Stimulated activated CD8-positive, alpha-beta memory T cell treated with anti-CD3 and anti-CD28 coated beads, Interleukin-15, amount 100 ng/mL, for 4 hours (primary cell): ENCODE results near the gene SMC6.

Experiments used
- DNase-seq, 2 donors: peaks; one replicate each; pipeline ENCODE4 v3.0.0-alpha.2; 2020; ENCODE audit warnings: low read depth in 2 of 2

SMC6 gene

DNA sequence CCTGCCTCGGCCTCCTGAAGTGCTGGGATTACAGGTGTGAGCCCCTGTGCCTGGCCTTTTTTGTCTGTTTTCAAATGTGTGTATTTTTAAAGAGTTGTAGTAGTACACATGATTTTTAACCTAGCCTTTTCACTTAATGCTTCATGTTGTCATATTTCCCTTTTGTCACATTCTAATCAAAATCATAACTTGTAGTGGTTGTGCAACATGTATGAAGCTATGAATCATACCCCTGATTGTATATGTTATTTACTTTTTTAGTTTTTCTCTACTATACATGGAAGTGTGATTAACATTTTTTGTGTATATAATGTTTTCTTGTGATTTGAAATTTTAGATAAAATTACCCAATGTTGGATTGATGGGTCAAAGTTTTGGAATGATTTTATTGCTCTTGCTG is 8.8 kb upstream of the SMC6 start:
- DNase-seq: no peak

DNA sequence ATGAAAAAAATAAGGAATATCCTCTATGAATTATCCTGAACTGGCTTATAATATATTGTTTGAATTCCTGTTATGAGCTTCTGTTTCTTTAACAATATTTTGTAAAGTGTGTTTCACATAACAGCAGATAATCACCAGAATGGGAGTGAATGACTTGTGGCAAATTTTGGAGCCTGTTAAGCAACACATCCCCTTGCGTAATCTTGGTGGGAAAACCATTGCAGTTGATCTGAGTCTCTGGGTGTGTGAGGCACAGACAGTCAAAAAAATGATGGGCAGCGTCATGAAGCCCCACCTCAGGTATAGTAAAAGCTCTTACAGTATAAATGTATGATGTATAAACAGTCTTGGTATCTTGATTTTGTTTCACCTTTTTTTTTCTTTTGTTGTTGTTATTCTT is 6.2 kb upstream of the SMC6 start:
- no peak for DNase-seq

DNA sequence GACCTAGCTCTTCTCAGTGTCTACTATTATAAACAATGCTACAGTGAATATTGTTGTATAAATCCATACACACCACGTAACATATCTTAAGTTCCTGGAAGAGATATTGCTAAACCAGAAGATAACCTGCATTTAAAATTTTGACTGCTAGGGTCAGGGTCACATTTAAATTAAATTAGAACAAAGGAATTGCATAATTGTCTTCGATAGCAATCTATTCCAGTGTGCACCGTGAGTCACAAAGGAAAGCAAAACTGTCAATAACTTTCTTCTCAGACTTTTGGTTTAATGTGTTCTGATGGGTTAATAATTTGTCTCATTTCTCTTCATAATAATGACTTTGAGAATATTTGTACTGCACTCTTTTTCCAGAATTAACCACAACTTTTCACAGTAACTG is 4.5 kb upstream of the SMC6 start:
- DNase-seq: no peak

DNA sequence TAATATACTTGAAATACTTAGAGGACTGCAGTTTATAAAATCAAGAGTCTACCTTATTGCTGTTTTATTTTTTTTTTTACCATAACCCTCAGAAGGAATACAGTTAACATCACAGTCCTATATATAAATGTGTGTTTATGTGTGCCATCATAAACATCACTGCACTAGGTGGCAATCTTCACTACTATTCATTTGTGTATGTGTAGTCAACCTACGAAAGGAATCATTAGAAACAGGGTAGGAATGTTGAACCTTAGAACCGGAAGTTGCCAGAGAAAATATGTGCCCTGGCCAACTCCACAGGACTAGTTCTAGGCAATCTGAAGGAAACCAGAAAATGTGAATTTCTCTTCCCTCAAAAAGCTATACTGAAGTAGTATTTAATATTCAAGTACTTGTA is 3.7 kb upstream of the SMC6 start:
- DNase-seq: no peak

DNA sequence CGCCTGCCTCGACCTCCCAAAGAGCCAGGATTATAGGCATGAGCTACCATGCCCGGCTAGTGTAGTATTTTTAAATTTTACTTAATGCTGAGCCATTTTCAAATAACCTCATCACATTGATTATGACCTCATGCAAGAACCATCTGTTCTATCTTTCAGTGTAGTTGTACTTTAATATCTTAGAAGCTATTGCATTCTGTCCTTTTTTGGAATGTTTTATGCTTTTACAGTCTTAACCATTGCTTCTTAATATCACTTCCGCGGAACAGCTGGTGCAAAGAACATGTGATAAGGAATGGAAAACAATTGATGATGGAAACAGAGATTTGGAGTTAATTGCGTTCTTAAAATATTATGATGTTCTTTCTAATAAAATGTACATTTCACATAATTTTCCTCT is 3.1 kb upstream of the SMC6 start:
- DNase-seq: no peak

DNA sequence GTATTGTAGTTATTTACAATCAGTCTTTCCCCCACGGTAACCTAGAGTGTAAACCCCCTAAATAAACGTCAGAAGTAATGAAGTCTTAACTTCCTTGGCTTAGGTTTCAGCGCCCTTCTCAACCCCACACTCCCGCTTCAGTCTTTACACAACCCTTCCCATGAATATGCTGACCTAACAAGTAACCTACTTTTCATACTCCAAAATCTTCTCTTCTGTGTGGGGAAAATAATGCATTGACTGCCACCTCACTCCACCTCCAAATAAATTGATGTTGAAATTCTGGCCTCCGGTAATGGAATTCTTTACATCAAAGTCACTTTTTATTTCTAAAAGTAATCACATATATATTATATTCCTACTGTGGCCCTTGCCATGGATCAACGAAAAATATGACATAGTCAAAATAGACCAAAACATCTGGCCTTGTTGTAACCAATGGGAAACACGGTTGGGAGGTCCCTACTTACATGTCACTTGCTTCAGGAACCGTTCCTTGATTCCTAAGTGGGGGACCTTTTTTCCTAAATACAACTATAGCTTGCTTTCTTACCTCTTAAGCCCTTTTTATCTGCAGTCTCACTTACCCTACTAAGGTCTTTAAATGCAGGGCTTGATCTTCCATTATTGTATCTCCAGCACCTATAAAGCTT is 1.3 kb upstream of the SMC6 start:
- no peak for DNase-seq

DNA sequence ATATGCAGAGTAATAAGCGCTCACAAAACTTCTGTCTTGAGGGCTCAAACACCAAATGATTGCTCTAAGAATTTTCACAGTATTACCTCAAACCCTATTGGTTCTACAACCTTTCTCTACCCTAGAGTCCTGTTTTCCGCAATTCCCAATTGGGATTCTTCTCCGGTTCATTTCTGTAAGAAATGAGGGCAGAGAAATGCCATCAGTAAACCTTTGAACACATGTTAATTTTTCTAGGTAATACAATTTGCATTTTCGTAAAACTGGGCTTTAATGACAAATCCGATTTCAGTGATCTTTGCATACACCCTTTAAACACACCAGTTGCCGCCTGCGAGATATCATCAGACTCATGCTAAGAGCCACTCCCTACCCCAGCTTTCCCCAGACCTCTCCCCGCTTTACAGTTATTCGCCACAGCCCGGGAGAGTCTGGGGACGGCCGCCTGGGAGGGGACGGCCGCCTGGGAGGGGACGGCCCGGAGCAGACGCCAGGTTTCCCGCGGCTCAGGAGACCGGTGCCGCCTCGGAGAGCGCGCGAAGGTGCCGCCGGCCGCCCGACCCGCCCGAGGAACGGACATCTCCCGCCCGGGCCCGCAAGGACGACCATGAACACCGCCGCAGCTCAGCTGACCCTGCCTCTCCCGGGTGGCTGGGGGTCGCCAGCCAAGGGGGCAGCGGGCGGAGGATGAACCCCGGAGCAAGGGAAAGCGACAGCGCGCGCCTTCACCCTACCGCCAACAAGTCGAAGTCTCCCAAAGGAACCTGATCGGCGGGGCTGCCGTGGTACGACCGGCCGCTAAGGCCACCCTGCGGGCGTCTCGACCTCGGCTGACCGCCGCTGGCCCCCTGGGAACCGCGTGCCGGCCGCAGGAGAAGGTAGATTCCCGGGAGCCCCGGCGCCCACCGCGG is 463 bp downstream of the SMC6 start:
- DNase-seq: peak; percentile 0 to 23

DNA sequence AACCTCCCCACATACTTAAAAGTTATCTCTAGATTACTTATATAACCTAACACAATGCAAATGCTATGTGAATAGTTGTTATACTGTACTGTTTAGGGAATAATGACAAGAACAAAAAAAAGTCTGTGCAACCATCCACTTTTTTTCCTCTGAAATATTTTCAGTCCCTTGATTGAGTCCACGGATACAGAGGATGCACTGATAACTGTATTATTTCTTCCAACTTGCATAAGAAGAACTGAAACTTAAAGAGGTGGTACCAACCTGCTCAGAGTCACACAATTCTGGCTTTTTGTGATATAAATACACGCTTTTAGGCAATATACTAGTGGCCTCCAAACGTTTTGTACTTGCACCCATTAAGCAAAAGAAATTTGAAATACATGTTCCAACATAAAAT is 1.4 kb downstream of the SMC6 start:
- DNase-seq: no peak

DNA sequence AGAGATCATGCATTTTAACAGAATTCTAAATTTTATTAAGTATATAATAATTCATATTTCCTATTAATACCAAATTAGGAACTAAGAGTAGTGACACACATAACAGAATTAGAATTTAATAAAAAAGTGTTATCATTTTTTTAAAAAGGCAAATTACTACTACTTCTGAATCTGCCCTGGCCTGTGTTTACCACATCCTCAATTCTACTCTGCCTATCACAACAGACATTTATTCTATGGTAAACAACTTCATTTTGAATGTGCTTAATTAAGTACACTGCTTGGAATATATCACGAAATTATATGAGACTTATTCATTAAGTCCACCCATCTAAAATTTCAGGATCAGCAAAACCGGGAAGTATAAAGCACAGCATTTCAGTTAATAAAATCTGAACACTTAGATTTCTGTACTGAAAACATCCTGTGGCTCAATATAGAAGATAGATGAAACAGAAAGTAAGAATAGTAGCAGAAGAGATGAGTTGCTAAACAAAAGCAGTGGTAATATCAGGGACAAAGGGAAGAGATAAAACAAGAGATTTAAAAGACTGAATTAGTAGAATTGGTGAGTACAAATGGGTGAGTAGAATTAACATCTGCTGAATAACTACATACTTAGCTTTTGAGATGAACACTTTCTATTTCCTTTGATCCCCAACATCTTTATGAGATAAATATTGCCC is 3.7 kb downstream of the SMC6 start:
- no peak for DNase-seq

DNA sequence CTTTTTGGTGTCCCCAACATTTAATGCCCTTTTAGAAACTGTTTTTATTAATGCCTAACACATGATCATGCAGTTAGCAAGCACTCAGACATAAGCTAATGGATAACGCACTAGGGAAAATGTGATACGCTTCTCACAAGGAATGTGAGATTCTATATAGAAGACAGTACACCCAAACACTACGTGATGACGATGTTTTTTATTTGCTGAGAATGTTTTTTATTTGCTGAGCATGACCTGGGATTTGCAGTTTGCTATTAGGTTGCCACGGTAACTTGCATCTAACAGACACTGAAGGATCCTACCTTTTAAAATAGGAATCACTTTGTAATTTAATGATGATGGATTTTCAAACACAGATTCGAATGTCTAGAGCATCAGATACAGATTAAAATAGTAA is 4.9 kb downstream of the SMC6 start:
- DNase-seq: no peak

DNA sequence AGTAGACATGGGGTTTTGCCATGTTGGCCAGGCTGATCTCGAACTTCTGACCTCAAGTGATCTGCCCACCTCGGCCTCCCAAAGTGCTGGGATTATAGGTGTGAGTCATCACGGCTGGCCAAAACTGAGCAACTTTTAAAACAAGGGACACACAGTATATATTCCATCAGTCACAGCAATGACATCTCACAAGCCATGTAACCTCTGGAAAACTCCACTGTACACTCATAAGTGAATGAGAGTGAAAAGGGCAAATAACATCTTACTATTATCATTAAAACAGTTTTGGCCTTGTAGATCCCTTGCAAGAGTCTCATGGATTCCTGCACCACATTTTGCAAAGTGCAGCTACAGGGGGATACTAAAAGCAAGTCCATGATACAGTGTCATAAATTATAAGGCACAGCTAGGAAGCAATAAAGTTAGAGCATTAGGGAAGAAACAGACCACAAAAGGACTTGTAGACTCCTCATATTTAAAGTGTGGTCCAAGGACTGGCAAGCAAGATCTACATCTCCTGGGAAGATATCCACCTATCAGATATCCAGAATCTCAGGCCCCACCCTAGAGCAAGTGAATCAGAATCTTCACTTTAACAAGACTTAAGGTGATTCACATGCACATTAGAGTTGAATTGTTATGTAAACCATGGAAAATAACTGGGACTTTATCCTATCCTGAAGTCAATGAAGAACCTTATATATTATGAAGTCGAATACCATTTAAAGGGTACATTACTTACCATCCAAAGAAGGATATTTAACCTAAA is 5.7 kb downstream of the SMC6 start:
- DNase-seq: no peak

DNA sequence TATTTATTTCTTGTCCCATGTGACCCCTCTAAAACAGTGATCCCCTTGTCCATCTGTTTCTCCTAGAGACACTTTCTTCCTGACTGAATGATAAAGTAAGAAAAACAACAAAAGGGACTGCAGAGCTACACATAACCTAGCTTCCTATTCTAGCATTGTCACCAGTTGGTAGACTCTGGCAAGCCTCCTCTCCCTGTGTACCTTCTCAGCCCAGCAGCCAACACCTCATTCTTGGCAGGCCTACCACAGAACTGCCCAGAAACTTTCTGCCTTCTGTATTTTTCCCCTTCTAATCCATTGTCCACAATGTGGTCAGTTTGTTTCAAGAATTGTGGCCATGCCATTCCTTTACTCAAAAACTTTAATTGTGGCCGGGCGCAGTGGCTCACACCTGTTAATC is 13.4 kb downstream of the SMC6 start:
- no peak for DNase-seq

DNA sequence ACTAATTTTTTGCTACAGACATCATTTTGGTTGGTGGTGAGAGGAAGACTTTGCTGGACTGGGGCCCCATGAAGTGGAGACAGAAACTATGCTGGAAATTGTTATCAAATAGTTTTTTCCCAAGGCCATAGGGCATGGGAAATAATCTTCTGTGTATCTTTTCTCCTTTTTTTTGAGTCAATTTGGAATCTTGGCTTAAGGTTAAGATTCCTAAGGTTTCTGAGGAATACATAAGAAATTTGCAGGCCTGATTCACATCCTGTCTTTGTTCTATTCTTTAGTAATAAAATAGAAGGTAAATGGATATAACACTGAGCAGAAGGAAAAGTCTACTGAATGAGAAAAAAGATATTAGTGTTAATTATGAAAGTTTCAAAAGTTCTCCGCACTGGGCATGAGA is 16.6 kb downstream of the SMC6 start:
- DNase-seq: no peak

DNA sequence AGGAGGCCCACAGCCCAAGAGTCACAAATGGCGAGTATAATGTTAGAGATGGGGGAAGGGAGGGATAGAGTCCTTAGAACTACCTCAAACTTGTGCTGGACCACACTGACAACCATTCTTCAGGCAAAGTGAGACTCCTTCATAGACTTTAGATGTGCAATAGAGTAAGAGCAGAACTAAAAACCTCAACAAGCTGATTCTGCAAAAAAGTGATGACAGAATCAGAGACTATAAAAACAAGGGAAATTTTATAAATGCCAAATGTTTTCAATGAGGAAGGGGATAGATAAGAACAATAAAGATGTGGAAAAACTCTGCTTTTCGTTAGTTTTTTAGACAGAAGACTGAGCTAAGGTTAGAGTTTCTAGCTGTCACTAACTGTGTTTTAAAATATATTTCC is 17.7 kb downstream of the SMC6 start:
- no peak for DNase-seq

DNA sequence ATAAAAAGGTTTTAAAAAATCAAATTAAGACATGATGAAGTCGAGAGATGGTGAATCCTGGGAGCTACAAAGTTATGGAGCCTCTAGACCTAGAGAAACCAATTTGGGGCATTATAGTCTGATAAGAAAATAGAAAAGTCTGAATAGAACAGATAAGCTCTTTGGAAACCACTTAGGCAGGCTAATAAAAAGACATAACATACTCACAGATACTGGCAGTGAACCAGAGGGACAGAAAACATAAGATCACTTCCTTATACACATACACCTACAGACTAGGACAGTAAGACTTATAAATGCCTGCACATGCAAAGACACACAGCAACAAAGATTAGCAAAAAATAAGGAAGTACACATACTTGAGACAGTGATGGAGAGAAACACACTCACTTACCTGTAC is 20.0 kb downstream of the SMC6 start:
- DNase-seq: no peak

DNA sequence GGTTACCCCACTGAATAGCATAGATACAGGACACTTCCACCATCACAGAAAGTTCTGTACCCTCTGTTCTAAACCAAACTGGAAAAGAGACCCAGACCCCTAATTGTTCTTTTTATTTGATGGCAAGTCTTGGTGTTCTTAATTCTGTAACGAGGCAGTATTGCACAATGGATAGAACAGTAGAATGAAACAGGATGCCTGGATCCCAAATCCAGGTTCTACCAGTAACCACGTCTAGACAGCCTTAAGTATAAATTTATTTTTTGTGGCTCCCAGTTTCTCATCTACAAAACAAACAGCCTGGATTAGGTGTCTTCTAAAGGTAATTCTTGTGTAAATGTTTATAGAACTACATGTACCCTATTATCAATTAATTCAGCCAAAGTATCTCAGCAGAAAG is 23.7 kb downstream of the SMC6 start:
- no peak for DNase-seq

DNA sequence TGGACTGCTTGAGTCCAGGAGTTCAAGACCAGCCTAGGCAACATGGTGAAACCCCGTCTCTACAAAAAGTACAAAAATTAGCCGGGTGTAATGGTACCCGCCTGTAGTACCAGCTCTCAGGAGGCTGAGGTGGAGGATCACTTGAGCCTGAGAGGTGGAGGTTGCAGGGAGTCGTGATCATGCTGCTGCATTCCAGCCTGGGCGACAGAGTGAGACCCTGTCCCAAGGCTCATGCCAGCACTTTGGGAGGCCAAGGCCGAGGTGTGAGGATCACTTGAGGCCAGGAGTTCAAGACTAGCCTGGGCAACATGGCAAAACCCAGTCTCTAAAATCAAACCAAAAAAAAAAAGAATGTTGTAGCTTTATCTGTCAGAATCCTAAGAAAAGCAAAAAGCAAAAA is 25.4 kb downstream of the SMC6 start:
- DNase-seq: no peak

DNA sequence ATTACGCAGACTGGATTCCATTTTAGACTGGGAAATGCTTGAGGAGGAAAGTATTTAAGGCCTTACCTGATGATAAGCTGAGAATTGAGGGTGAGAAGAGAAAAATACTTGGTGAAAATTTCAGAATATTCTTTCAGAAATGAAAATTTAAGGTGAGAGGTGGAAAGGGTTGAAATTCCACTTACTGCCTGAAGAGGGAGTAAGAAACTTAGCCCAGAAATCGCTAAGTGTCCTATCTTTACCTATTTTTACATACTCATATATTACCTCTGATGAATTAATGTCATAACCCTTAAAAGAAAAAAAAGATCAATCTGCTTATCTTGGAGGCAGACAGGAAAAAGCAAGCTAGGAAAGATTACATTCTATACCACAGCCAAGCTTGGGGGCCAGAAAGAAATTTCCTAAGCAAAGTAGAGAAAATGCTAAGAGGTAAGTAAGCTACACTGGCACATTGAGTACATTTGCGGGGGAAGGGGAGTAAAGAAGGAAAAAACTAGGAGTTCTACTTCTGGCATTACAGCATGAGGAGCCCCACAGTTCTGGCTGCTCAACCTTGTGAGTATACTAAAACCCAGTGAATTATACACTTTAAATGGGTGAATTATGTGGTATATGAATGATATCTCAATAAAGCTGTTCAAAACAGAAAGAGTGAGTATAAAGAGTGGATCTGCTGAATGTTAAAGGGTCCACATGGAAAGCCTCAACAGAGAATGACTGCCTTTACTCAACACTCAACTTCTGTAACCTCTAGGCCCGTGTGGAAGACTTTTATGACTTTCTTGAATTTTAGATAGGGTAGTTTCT is 33.8 kb downstream of the SMC6 start:
- DNase-seq: no peak

DNA sequence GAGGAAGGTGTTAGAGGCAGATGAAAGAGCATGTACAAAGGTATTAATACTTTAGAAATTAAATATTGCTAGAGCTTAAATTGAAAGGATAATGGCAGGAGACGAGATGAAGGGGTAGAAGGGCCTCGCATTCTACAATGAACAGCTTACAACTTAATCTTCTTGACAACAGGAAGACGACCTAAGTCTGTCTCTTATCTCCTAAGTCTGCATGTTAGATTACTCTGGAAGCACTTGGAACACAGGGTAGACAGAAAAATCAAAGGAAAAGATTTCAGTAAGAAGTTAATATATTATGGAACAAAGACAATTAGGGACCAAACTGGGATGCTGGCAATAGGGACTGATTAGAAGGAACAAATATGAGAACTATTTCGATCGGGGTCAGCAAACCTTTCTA is 34.9 kb downstream of the SMC6 start:
- no peak for DNase-seq

DNA sequence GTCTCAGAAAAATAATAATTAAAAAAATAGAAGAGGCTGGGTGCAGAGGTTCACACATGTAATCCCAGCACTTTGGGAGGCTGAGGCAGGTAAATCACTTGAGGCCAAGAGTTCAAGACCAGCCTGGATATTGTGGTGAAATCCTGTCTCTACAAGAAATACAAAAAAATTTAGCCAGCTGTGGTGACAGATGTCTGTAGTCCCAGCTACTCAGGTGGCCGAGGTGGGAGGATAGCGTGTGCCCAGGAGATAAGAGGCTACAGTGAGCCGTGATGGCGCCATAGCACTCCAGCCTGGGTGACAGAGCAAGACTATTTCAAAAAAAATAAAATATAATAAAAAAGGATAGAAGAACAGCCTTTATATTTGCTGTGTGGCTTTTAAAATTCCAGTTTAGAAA is 35.9 kb downstream of the SMC6 start:
- no peak for DNase-seq

DNA sequence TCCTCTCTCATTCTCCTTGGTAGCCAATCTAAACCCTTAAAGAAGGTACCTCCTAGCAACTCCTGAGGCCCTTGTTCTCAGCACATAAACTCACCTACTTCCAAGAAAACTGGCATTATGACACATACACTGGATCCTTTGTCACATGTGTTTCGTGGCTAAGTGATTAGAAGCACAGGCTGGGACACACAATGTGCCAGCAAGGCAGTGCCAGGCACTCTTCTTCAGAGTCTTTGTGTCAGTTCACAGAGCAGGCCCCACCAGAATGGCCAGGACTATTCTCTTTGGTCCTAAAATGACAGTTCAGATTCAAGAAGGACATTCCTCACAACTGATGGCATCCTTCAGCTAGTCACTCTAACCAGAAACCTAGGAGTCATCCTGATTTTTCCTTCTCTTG is 40.3 kb downstream of the SMC6 start:
- no peak for DNase-seq
